ENCODE measurements around the gene NOG. TPM values are rescaled to one million over a fixed set of nuclear protein-coding genes. Genes with fewer than 3 reads are reported as not detected.

Gene NOG
- total RNA-seq, 1 donor from 2014 or later, result 75.6 TPM

DNA sequence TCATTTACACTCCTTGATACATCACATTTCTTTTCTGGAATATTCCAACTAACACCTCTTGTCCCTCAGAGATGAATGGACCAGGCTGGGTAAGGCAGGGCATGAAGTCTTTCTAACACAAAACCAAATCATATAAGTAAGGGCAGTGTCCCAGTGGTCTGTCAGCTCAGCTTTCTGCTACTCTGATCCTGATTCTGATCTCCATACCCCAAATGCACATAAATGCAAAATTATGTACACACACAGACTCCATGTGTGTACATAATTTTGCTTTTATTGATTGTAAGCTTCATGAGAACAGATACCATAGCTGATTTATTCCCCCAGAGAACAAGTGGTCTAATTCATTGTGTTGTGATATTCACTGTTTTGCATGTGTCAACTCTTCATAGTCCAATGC lies 47.9 kb downstream of the NOG start:
- TF ChIP-seq CTCF (conservative IDR thresholded peaks at IDR 0.05; ENCODE audit: low read depth, low read length), result no peak
- H3K4me3 ChIP-seq (ENCODE audit: low read depth, low read length), result no peak overlapping the region
- no peak for DNase-seq (ENCODE audit: low read depth)

DNA sequence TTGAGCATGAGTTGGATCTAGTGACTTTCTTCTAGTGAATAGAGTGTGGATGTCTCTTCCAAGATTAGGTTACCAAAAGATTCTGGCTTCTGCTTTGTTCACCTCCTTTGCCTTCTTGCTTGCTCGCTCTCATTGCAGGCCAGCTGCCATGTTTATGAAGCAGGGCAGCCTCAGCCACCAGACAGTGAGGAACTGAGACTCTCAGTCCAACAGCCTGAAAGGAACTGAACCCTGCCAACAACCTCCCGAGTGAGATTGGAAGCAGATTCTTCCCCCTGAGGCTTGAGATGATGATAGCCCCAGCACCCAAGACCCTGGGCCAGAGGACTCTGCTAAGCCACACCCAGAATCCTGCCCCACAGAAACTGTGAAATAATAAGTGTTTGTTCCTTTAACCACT lies 48.4 kb downstream of the NOG start:
- TF ChIP-seq CTCF (conservative IDR thresholded peaks at IDR 0.05; ENCODE audit: low read depth, low read length), result no peak
- H3K4me3 ChIP-seq (ENCODE audit: low read depth, low read length), result no peak overlapping the region
- no peak for DNase-seq (ENCODE audit: low read depth)

DNA sequence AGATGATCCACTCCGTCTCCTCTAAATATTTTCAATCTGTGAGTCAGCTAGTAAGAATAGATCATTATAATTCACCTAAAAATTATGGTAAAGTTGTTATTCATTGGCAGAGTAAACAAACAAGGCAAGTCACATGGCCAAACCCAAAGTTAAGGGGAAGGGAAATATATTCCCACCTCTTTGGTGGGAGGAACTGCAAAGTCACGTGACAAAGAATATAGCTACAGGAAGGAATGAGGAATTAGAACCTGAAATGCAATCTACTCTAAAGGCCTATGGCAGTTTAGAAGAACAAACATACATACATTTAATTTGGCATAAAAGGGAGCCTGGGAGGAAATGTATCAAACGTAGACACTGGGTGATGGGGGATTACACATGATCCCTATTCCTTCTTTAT lies 48.9 kb downstream of the NOG start:
- TF ChIP-seq CTCF (conservative IDR thresholded peaks at IDR 0.05; ENCODE audit: low read depth, low read length), result no peak
- DNase-seq (ENCODE audit: low read depth), result no peak
- H3K4me3 ChIP-seq (ENCODE audit: low read depth, low read length), result no peak overlapping the region

Other genes starting within 250 kb of the NOG start
- 0.17 and 0.43 TPM in 2 replicates for gene C17orf67, start 240.2 kb downstream of the NOG start, total RNA-seq
- 3.3 and 6.8 TPM in 2 replicates for gene DGKE, start 240.5 kb downstream of the NOG start, total RNA-seq

All from epithelial cell of proximal tubule (primary cell).